GM18499 (cell line): ENCODE measurements around the gene EMC6.

ENCODE experiments used
- ATAC-seq: cut with Tn5 transposase; IDR thresholded peaks from one replicate; pipeline ENCODE4 v1.9.1; 2021; ENCODE audit warnings: moderate number of reproducible peaks; ENCODE audit not compliant: insufficient read depth, unreplicated experiment

Gene EMC6

GRCh38 chr17:3655766-3656165 lies 12.8 kb upstream of the EMC6 start:
- no peak for ATAC-seq

GRCh38 chr17:3656353-3656752 lies 12.3 kb upstream of the EMC6 start:
- no peak for ATAC-seq

- ATAC-seq = no peak
These were observed 11.6 kb upstream of the EMC6 start for GRCh38 chr17:3656755-3657587.

DNA sequence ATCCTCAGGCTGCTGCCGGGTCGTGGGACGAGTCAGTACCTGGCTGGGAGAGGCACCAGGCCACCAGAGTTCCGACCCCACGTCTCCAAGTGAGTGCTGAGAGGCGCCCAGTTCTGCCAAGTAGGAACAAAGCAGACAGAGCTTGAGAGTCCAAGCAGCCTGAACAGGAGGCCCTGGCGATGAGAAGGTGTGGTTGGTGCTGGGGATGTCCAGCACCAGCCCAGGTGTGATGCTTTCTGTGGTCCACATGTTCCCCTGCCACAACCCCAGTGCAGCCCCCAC lies 11.1 kb upstream of the EMC6 start:
- ATAC-seq = no peak

DNA sequence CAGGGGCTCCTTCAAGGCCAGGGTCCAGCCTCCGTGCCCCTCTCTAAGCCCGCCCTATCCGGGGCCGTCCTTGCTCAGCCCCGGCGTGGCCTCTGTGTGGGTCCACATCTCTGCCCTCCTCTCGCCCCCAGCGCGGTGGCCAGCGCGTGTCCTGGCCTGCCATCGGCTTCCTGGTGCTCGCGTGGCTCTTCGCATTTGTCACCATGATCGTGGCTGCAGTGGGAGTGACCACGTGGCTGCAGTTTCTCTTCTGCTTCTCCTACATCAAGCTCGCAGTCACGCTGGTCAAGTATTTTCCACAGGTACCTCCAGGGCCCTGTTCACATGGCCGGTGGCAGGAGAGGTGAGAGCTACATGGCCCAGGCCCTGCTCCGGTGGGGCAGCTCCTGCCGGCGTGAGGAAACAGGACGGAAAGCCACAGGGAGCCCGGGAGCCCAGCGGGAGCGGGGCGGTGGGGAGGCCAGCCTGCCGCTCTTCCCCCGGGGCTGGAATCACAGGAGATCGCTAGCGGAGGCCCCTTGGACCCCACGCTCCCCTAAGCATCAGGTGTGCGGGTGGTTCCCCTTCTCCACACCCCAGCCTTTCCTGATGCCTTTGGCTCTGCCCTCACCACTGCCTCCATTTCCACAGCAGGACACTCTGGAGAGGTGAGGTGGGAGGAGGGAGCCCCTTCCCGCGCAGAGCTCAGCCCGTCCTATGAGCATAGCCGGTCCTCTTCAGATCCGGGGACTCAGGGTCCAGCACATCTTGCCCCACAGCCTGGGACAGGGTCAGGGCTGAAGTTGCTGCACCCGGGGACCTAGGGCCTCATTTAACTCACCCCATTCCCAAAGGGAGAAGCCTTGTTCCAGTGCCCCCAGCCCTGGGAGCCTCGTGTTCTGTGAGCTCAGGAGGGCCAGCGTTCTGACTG lies 10.5 kb upstream of the EMC6 start:
- ATAC-seq = no peak

GRCh38 chr17:3658784-3659449 lies 9.7 kb upstream of the EMC6 start:
- no peak for ATAC-seq

DNA sequence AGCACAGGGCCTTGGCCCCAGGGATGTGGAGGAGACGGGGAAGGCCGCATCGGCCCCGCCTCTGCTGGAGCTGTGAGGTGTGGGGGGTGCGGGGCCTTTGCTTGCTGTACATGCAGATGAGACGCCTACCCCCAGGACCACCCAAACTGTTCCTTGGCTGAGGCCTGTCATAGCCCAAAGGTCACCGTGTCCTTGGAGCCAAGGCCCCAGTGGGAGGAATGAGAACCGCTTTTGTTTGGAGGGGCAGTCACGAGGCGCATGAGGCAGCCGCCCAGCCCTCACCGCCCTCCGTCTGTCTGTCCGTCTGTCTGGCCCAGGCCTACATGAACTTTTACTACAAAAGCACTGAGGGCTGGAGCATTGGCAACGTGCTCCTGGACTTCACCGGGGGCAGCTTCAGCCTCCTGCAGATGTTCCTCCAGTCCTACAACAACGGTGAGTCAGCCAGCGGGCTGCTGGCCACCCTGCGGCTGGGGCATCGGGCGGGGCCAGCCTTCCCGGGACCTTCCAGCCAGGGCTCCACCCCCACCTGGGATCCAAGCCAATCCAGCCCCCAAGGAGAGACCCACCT lies 9.0 kb upstream of the EMC6 start:
- ATAC-seq = no peak

DNA sequence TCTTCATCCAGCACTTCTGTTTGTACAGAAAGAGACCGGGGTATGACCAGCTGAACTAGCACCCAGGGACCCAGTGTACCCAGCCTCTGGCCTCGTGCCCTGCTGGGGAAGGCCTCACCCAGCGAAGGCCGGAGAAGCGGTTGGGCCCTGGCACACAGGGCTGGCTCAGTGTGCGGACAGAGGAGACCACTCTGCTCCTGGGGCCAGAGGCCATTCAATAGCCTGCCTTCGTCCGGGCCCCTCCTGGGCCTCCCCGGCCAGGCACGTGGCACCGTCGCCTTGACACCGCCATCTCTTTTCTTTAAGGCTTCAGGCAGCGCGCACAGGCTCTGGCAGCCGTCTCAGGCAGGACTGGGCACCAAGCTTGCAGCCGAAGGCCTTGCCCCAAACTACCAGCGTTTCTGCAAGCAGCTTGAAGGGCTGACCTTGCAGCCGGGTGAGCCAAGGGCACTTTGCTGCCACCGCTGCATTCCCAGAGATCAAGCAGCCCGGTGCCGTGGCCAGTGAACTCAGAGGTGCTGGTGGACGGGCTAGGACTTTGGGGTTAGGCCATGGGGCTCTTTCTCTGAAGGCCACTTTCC lies 8.2 kb upstream of the EMC6 start:
- ATAC-seq = no peak

- ATAC-seq = no peak
These were observed 5.3 kb upstream of the EMC6 start for GRCh38 chr17:3663102-3664011.

DNA sequence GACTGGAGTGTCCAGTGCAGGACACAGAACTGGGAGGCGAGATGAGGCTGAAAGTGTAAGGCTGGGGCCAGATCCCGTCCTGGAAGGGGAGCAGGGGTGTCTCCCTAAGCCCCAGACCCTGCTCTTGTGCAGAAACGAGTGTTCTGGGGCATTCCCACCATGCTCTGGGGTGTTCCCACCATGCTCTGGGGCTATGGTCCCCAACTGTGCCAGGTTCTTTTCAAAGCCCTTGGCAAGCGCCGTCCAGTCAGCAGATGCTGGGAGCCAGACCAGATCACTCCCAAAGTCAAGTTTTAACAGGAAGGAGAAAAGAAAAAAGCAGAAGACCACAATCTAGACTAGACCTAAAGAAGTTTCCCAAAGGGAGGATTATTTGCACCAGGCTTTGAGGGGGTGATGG lies 2.8 kb upstream of the EMC6 start:
- ATAC-seq = no peak

DNA sequence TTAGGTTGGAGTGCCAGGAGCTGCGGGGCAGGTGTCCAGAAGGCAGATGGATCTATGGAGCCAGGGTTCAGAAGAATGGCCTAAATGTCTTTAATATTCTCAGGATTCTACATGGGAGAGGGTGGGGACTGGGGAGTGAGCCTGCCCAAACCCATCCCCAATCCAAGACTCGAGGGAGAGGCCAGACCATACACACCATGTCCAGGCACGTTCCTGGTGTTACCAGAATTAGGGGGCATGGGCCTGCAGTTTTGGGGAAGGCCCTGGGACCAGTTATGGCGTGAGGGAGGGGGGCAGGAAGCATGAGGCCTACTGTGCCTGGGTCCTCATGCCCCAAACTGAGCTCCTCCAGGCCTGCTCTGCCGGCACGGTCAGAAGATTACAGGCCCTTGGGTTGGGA lies 2.1 kb upstream of the EMC6 start:
- ATAC-seq = no peak

DNA sequence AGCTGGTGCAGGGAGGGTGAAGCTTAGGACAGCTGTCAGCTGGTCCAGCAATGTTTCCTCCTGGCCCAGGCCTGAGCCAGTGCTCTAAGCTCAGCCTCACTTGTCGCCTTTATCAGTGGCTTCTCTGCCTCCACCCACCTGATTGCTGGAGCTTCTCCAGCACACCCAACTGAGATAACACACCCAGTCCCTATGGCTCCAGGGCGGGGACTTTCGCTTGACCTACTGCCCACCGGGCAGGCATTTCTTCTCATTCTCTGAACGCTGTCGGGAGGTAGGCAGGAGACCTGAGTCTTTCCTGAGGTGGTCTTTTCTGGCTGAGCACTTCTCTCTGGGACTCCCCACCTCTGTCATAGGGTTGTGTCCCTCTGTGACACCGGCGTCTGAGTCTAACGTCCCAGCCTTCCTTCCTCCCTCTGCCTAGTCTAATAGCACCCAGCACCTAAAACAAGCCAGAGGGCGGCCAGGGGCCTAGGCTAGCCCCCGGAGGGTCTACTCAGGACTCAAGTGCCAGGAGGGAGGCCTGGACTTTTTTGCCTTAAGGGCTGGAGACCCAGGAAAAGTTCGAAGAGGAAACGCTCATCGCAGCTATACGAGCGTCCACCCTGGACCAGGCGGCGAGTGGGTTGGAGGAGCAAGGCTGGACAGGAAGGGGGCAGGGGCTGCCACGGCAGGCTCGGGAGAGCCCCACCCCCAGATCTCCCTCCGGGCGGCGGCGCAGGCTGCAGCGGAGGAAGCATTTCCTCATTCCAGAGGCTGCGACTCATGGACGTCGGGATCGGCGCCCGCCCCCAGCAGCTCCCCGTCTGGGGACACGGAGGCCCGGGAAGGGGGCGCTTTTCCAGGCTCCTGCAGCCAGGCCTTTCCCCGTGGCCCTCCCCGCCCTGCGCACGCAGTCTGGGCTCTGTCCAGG lies 990 bp upstream of the EMC6 start:
- no peak for ATAC-seq

GRCh38 chr17:3669085-3669347 lies 404 bp downstream of the EMC6 start:
- no peak for ATAC-seq

- no peak for ATAC-seq
These were observed 936 bp downstream of the EMC6 start for GRCh38 chr17:3669548-3669947.

DNA sequence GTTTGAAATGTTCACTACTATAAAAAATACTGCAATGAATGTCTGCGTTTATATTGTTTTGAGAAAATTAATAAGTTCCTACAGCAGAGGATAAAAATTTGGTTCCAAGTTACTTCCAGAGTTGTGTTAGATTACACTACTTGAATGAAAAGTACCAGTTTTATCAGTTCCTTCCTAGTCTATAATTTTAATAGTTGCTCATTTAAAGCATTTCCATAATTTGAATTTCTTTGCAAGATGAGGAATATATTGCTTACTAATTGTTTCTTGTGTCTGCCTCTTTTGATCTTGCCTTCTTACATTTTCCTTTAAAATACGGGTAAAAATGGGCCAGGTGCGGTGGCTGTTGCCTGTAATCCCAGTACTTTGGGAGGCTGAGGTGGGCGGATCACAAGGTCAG lies 4.0 kb downstream of the EMC6 start:
- ATAC-seq = no peak

- no peak for ATAC-seq
These were observed 7.3 kb downstream of the EMC6 start for GRCh38 chr17:3675886-3676285.

DNA sequence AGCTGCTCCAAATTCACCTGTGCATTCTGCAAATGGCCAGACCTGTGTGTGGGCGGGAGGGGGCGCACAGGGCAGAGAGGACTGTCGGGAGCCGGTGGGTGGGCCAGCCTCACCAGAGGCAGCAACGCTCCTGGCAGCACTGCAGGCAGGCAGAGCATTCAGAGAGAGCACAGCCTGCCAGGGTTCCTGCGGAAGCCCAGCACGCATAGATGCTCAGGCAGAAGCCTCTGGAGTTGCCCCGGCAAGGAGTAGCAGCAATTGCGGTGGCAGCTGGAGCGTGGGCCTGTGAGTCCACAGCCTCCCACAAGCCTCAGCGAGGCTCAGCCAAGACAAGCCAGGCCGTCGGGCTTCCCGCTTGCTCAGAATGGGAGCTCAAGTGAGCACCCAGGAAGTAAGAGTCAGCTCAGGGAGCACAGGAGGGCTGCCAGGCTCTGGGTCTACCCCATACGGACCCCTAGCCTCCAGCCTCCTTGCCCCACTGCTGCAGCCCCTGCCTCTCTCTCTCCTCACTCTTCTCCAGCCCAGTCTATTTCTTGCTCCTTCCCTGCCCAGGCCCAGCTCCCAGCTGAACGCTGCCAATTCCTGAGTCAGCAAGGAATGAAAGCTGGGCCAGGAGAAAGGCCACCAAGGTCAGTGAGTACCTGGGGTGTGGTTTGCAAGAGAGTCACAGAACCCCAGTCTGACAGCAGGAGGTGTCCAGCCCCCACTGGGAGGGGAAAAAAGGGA lies 9.6 kb downstream of the EMC6 start:
- no peak for ATAC-seq
